ENCODE results near the gene PAM16. TPM values are rescaled to one million over a fixed set of nuclear protein-coding genes. Genes with fewer than 3 reads are reported as not detected.

PAM16 gene
- total RNA-seq, 1 experiment from 2014 or later: 49.8 TPM

GRCh38 chr16:4301177-4301576, 49.9 kb downstream of the PAM16 start:
- no peak for DNase-seq (ENCODE audit: low read depth, low spot score)
- in situ Hi-C loops (cut with HindIII; ENCODE audit: low pct_unique_long_range_greater_than_20kb, low sequenced_read_pairs): no loop called here

GRCh38 chr16:4298761-4299522, 52.2 kb downstream of the PAM16 start:
- in situ Hi-C loops (cut with HindIII; ENCODE audit: low pct_unique_long_range_greater_than_20kb, low sequenced_read_pairs): no loop called here
- DNase-seq (ENCODE audit: low read depth, low spot score): no peak

GRCh38 chr16:4297480-4297879, 53.6 kb downstream of the PAM16 start:
- no peak for DNase-seq (ENCODE audit: low read depth, low spot score)
- in situ Hi-C loops (cut with HindIII; ENCODE audit: low pct_unique_long_range_greater_than_20kb, low sequenced_read_pairs): no loop called here

- in situ Hi-C loops (cut with HindIII; ENCODE audit: low pct_unique_long_range_greater_than_20kb, low sequenced_read_pairs): no loop called here
- no peak for DNase-seq (ENCODE audit: low read depth, low spot score)
Observed at GRCh38 chr16:4295581-4295980, 55.5 kb downstream of the PAM16 start.

DNA sequence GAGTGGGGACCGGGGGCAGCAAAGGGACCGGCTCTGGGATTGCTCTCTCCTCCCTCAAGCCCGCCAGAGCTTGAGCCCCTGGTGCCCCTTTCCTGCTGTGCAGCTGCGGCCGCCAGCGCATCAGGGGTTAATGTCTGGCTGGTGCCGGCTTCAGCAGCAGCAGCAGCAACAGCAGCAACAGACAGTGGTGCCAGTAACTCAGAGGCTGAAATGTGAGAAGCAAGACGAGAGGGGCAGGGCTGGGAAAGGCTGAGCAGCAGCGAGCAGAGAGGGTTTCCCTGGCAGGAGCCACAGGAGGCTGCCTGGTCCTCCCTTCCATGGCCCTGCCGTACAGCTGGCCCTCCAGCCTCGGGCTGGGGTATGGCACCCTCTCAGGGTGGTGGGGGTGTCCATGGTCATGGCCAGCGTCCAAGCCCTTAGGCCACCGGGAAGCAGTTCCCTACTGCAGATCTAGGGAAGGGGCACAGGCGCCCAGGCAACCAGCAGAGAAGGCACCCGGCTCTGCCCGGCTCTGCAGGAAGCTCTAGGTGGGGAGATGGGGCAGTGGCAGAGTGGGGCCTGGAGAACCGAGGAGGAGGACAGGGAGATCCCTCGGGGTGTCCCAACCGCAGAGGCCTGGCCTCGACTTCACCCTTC, 57.2 kb downstream of the PAM16 start:
- DNase-seq (ENCODE audit: low read depth, low spot score): peak; percentile 33
- in situ Hi-C loops (cut with HindIII; ENCODE audit: low pct_unique_long_range_greater_than_20kb, low sequenced_read_pairs): no loop called here

- no peak for DNase-seq (ENCODE audit: low read depth, low spot score)
- in situ Hi-C loops (cut with HindIII; ENCODE audit: low pct_unique_long_range_greater_than_20kb, low sequenced_read_pairs): no loop called here
Observed at GRCh38 chr16:4293181-4293716, 57.9 kb downstream of the PAM16 start.

- in situ Hi-C loops (cut with HindIII; ENCODE audit: low pct_unique_long_range_greater_than_20kb, low sequenced_read_pairs): no loop called here
- no peak for DNase-seq (ENCODE audit: low read depth, low spot score)
Observed at GRCh38 chr16:4291699-4292098, 59.4 kb downstream of the PAM16 start.

Other genes with a start within 250 kb of the PAM16 start
- gene ADCY9, start 234.9 kb downstream of the PAM16 start, total RNA-seq (2014; rRNA removed; shearing (Covaris generic)): 8.0 and 8.3 TPM in 2 replicates
- gene SRL, start 109.2 kb downstream of the PAM16 start, total RNA-seq (2014; rRNA removed; shearing (Covaris generic)): not detected in 2 replicates
- 14.8 and 20.5 TPM in 2 replicates for gene TFAP4, start 78.3 kb downstream of the PAM16 start, total RNA-seq (2014; rRNA removed; shearing (Covaris generic))
- gene GLIS2, start 35.3 kb downstream of the PAM16 start, total RNA-seq (2014; rRNA removed; shearing (Covaris generic)): 0.18 TPM in 1 of 2 replicates, not detected in the other
- gene VASN, start 20.5 kb upstream of the PAM16 start, total RNA-seq (2014; rRNA removed; shearing (Covaris generic)): 0.03 and 0.35 TPM in 2 replicates
- gene CORO7, start 65.3 kb upstream of the PAM16 start, total RNA-seq (2014; rRNA removed; shearing (Covaris generic)): 17.4 and 21.1 TPM in 2 replicates
- 93.2 and 102 TPM in 2 replicates for gene DNAJA3, start 74.5 kb upstream of the PAM16 start, total RNA-seq (2014; rRNA removed; shearing (Covaris generic))
- gene NMRAL1, start 123.3 kb upstream of the PAM16 start, total RNA-seq (2014; rRNA removed; shearing (Covaris generic)): 33.7 and 34.5 TPM in 2 replicates
- gene HMOX2, start 125.1 kb upstream of the PAM16 start, total RNA-seq (2014; rRNA removed; shearing (Covaris generic)): 65.7 and 68.0 TPM in 2 replicates
- gene CDIP1, start 187.5 kb upstream of the PAM16 start, total RNA-seq (2014; rRNA removed; shearing (Covaris generic)): 8.7 and 9.4 TPM in 2 replicates
- gene C16orf96, start 205.0 kb upstream of the PAM16 start, total RNA-seq (2014; rRNA removed; shearing (Covaris generic)): not detected in 2 replicates